Stimulated activated naive CD8-positive, alpha-beta T cell treated with anti-CD3 and anti-CD28 coated beads, Interleukin-15, amount 100 ng/mL, for 72 hours (primary cell): ENCODE data around the gene SYNJ2.

Experiments used
- ATAC-seq: fragments of 150-1000 bp; cut with Tn5 transposase; 2 replicates; pipeline ENCODE4 v1.10.0; 2021; ENCODE audit warnings: mild to moderate bottlenecking, moderate library complexity
- DNase-seq, 2 donors: peaks; one replicate each; pipeline ENCODE4 v3.0.0; 2021 to 2022
- H3K27ac Mint-ChIP-seq, 2 donors: one replicate each; pipeline ENCODE4 v1.8.0; 2022; ENCODE audit warnings: mild to moderate bottlenecking in 2 of 2, mixed read lengths in 2 of 2, moderate library complexity in 2 of 2
- H3K27me3 Mint-ChIP-seq: one replicate; pipeline ENCODE4 v1.8.0; 2022; ENCODE audit warnings: mixed read lengths
- H3K4me1 Mint-ChIP-seq: one replicate; pipeline ENCODE4 v1.8.0; 2022; ENCODE audit warnings: mild to moderate bottlenecking, mixed read lengths
- H3K4me3 Mint-ChIP-seq, 2 donors: one replicate each; pipeline ENCODE4 v1.8.0; 2022; ENCODE audit warnings: mild to moderate bottlenecking in 2 of 2, mixed read lengths in 2 of 2, moderate library complexity in 1 of 2
- H3K9me3 Mint-ChIP-seq, 2 donors: one replicate each; pipeline ENCODE4 v1.8.0; 2022; ENCODE audit warnings: mixed read lengths in 2 of 2

Gene SYNJ2

DNA sequence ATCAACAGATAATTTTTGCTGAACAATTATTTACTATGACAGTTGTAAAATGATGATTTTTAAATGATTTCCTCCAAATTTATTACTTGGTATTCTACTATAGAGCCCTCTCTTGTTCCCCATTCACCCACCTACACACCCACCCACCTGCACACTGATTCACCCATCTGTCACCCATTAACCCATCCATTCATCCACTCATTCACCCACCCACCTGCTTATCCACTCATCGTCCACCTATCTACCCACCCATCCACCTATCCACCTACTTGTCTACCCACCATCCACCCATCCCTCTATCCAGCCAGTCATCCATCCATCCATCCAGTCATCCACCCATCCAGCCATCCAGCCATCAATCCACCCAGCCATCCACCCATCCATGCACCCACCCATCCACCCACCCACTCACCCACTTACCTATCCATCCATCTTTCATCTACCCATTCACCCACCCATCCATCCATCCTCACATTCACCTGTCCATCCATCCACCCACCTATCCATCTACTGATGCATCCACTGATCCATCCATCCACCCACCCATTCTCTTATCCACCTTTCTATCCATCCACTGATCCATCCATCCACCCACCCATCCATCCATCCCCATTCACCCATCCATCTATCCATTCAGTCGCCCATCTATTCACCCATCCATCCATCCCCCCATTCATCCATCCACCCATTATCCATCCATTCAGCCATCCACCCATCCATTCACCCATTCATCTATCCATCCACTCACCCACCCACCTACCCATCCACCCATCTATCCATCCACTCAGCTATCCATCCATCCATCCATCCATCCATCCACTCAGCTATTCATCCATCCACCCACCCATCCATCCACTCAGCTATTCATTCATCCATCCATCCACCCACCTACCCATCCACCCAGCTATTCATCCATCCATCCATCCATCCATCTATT lies 72.0 kb downstream of the SYNJ2 start:
- Mint-ChIP-seq H3K27me3 (no peaks in the 10 kb centered on the region), H3K4me1 (peaks cover 21% of the 10 kb centered on the region), H3K9me3 (no peaks in the 10 kb centered on the region), H3K4me3 (no peak overlapping the region), H3K27ac (no peak overlapping the region)
- ATAC-seq = no peak
- DNase-seq = no peak

GRCh38 chr6:158056355-158056754 lies 74.7 kb downstream of the SYNJ2 start:
- H3K27ac Mint-ChIP-seq = peak overlapping the region in 1 of 2 donors; percentile 50
- H3K9me3 Mint-ChIP-seq = no peaks in the 10 kb centered on the region
- ATAC-seq (no peak), DNase-seq (no peak)
- no peaks in the 10 kb centered on the region for H3K27me3 Mint-ChIP-seq
- H3K4me1 Mint-ChIP-seq = peaks cover 30% of the 10 kb centered on the region
- no peak overlapping the region for H3K4me3 Mint-ChIP-seq

DNA sequence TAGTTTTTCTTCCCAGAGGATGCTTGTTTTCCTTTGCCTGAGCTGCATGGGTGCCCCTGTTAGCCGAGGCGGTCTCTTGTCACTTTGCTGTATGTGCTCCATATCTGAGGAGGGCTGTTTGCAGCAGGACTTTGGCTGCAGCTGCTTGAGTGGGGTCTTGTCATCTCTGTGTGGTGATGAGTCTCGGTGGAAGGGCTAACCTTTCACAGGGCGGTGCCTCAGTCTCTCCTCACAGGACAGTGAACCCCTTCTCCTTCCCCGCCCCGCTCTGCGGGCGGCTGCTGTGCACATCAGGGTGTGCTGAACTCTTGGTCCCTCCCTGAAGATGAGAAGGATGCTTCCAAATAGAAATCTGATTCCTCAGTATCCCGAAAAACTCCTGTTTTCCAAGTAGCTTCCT lies 75.1 kb downstream of the SYNJ2 start:
- peaks cover 30% of the 10 kb centered on the region for H3K4me1 Mint-ChIP-seq
- no peak overlapping the region for H3K27ac Mint-ChIP-seq
- ATAC-seq = no peak
- H3K9me3 Mint-ChIP-seq = no peaks in the 10 kb centered on the region
- DNase-seq = no peak
- H3K4me3 Mint-ChIP-seq = peak overlapping the region in 1 of 2 donors; percentile 39
- H3K27me3 Mint-ChIP-seq = no peaks in the 10 kb centered on the region

DNA sequence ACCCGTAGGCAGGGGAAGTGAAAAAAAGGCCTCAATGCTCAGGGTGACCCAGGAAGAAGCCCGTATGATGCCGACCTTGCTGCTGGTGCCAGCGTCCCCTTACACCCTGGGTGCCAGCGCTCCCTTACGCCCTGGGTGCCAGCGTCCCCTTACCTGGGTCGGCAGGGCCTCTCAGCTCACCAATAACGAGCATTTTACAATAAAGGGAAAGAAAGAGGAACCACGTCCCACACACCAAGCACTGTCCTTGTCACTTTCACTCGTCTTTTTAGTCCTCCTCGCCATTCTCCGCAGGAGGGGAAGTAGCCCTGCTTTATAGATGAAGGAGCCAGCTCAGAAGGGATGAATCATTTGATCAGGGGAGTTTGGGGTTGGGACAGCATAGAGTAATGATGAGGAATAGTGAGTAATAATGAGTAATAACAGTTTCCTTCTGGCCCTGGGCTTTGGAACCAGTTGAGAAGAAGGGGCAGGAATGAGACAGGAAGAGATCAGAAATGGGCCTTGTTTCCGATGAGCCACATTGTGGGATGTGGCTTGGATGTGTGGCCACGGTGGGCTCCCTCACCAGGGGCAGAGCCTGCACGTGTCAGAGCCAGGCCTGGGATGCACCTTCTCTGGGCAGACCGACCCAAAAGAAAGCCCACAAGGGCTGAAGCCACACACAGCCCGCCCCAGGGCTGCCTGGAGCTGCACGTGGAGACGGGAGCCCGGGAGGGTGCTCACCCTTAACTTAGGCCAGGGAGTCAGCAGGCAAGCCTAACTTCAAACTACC lies 75.7 kb downstream of the SYNJ2 start:
- H3K27me3 Mint-ChIP-seq = no peaks in the 10 kb centered on the region
- DNase-seq (peak in 1 of 2 donors; percentile 81), ATAC-seq (peak; percentile 97)
- peak overlapping the region in 1 of 2 donors; percentile 39 for H3K4me3 Mint-ChIP-seq
- peaks cover 30% of the 10 kb centered on the region for H3K4me1 Mint-ChIP-seq
- H3K27ac Mint-ChIP-seq = peak overlapping the region in 1 of 2 donors; percentile 80
- no peaks in the 10 kb centered on the region for H3K9me3 Mint-ChIP-seq

- H3K27ac Mint-ChIP-seq = peak overlapping the region in 1 of 2 donors; percentile 80
- no peak overlapping the region for H3K4me3 Mint-ChIP-seq
- no peaks in the 10 kb centered on the region for H3K27me3 Mint-ChIP-seq
- DNase-seq (no peak), ATAC-seq (no peak)
- H3K4me1 Mint-ChIP-seq = peaks cover 30% of the 10 kb centered on the region
- no peaks in the 10 kb centered on the region for H3K9me3 Mint-ChIP-seq
Measured at GRCh38 chr6:158058171-158058651, 76.5 kb downstream of the SYNJ2 start.

DNA sequence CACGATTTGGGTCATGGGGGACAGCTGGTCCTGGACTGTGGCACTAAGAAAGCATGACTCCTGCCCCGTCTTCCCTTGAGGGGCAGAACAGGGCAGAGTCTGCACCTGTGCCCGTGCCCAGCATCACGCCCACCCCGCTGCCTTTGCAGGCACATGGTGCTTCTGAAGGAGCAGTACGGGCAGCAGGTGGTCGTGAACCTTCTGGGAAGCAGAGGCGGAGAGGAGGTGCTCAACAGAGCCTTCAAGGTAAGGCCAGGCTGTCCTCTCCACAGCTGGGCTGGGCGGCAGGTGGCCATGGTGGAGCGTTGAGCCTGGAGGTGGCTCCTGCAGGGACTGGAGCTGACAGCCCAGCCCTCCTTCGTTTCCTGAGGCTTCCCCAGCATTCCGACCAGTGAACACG lies 77.4 kb downstream of the SYNJ2 start:
- H3K27me3 Mint-ChIP-seq = no peaks in the 10 kb centered on the region
- H3K4me3 Mint-ChIP-seq = no peak overlapping the region
- no peak overlapping the region for H3K27ac Mint-ChIP-seq
- ATAC-seq (no peak), DNase-seq (no peak)
- no peaks in the 10 kb centered on the region for H3K9me3 Mint-ChIP-seq
- H3K4me1 Mint-ChIP-seq = peaks cover 30% of the 10 kb centered on the region

DNA sequence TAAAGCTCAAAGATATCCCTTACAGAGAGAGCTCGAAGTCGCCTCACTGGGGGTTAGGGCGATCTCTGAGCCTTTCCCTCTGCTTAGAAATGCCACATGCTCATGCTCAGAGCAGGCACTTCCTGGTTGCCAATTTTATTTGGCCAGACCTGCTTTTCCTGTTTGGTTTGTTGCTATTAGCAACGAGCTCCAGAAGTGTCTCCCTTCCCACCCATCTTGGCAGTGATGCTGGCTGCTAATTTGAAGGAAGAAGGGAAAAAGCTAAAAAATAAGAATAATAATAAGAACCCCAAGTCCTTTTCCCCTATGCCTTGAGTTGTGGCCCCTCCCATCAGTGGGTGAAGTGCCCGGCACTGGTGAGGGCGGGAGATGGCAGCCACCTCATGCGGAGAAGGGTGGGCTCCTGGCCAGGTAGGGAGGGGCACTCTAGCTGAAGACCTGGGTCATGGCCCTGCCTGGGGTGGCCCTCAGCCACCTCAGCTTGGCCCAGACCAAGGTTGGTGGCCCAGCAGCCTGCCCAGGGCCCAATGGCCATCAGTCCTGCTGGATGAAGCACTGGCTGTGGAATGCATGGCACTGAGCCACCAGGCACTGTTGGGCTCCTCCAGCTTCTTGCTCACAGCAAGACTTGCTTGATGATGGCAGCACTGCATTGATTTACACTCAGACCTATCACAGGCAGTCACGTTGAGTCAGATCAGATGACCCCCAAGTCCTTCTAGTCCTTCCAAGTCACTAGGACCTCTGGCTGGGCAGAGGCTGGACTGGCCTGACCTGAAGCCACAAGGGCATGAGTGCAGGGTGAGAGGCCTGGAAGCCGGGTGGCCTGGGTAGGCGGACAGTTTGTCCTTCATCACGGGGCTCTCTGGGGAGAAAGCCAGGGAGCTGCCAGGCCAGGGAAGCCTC lies 79.0 kb downstream of the SYNJ2 start:
- no peak overlapping the region for H3K4me3 Mint-ChIP-seq
- H3K27ac Mint-ChIP-seq = peak overlapping the region in 1 of 2 donors; percentile 57
- H3K4me1 Mint-ChIP-seq = peaks cover 30% of the 10 kb centered on the region
- H3K27me3 Mint-ChIP-seq = no peaks in the 10 kb centered on the region
- no peaks in the 10 kb centered on the region for H3K9me3 Mint-ChIP-seq
- ATAC-seq = no peak
- DNase-seq = no peak

DNA sequence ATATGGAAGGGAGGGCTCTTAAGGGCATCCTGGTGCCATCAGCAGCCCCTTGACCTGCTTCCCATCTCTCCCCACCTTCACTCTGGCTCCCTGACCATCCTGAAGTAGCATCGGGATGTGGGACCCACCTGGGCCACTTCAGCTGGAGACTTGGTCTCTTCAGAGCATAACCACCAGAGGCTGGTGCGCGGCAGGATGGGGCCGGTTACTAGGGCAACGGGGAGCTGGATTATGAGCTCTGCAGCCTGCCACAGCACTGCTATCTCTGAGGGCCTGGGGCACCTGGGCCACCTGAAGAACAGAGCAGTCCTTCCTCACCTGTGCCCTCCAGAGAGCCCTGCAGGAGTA lies 79.7 kb downstream of the SYNJ2 start:
- H3K27ac Mint-ChIP-seq = no peak overlapping the region
- ATAC-seq (no peak), DNase-seq (no peak)
- no peak overlapping the region for H3K4me3 Mint-ChIP-seq
- peaks cover 27% of the 10 kb centered on the region for H3K4me1 Mint-ChIP-seq
- H3K27me3 Mint-ChIP-seq = no peaks in the 10 kb centered on the region
- no peaks in the 10 kb centered on the region for H3K9me3 Mint-ChIP-seq

DNA sequence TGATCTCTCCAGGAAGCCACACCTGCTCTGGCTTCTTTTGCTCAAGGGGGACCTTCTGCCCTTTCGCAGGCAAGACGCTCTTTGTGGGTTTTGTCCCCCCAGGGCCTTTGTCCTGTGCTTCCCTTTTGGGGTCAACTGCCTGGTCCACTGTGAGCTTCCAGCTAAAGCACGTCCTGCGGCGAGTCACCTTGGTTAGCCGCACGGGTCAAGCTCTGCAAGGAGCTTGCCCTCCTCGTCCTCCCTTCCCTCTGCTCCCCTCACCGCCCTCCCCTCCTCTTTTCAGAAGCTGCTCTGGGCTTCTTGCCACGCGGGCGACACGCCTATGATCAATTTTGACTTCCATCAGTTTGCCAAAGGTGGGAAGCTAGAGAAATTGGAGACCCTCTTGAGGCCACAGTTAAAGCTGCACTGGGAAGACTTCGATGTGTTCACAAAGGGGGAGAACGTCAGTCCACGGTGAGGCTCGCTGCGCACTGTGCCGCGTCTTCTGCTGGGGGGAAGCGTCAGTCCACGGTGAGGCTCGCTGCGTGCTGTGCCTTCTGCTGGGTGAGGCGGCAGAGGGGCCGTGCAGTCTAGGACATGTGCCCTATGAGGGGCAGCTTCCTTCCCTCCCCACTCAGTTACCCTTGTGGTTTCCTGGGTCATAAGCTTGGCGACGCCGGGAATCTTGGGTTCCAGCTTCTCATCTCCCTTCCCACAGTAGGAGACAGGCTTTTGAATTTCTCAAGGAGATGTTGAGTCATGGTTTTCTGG lies 80.2 kb downstream of the SYNJ2 start:
- Mint-ChIP-seq H3K4me1 (peaks cover 21% of the 10 kb centered on the region), H3K9me3 (no peaks in the 10 kb centered on the region), H3K27me3 (no peaks in the 10 kb centered on the region), H3K4me3 (no peak overlapping the region), H3K27ac (no peak overlapping the region)
- no peak for ATAC-seq
- no peak for DNase-seq

GRCh38 chr6:158063736-158064135 lies 82.1 kb downstream of the SYNJ2 start:
- H3K4me1 Mint-ChIP-seq = peaks cover 21% of the 10 kb centered on the region
- H3K27ac Mint-ChIP-seq = no peak overlapping the region

DNA sequence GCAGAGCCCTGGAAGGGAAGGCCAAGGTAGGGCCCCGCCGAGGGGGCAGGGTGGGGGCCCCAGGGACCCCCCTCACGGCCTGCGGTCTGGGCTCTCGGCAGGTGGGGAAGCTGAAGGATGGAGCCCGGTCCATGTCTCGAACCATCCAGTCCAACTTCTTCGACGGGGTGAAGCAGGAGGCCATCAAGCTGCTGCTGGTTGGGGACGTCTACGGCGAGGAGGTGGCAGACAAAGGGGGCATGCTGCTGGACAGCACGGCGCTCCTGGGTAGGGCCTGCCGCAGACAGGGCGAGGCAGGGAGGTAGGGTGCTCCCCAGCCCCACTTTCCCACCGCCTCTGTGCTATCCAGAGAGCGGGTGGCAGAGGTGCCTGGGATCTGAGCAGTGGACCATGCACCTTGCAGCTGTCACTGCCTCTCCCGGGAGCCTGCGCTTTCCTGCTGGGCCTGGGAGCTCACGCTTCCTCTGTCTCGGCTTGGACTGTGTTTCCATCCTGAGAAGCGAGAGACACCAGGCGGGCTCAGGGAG lies 83.1 kb downstream of the SYNJ2 start:
- Mint-ChIP-seq H3K27me3 (no peaks in the 10 kb centered on the region), H3K4me3 (no peak overlapping the region), H3K9me3 (no peaks in the 10 kb centered on the region), H3K27ac (no peak overlapping the region), H3K4me1 (peaks cover 28% of the 10 kb centered on the region)
- ATAC-seq = peak; percentile 23
- DNase-seq = no peak

More at GRCh38 chr6:158063736-158064135, 82.1 kb downstream of the SYNJ2 start:
- Mint-ChIP-seq H3K4me3 (no peak overlapping the region), H3K27me3 (no peaks in the 10 kb centered on the region), H3K9me3 (no peaks in the 10 kb centered on the region)
- ATAC-seq (no peak), DNase-seq (no peak)

GRCh38 chr6:158066136-158066781 lies 84.6 kb downstream of the SYNJ2 start:
- no peak for ATAC-seq
- H3K9me3 Mint-ChIP-seq = no peaks in the 10 kb centered on the region
- no peak for DNase-seq
- no peak overlapping the region for H3K4me3 Mint-ChIP-seq
- H3K27ac Mint-ChIP-seq = peak overlapping the region in 1 of 2 donors; percentile 79
- no peaks in the 10 kb centered on the region for H3K27me3 Mint-ChIP-seq
- H3K4me1 Mint-ChIP-seq = peaks cover 28% of the 10 kb centered on the region

- Mint-ChIP-seq H3K4me3 (no peak overlapping the region), H3K27me3 (no peaks in the 10 kb centered on the region), H3K4me1 (peaks cover 40% of the 10 kb centered on the region), H3K9me3 (no peaks in the 10 kb centered on the region), H3K27ac (no peak overlapping the region)
- no peak for ATAC-seq
- no peak for DNase-seq
Measured at GRCh38 chr6:158067436-158068015, 85.9 kb downstream of the SYNJ2 start.
